DMS114 treated with DMSO at 0.1 percent for 48 hours (cell line): Measurements from ENCODE around the gene ZBTB20.
A peak's percentile ranks its signal among the peaks of the same experiment; 100 is the strongest.
"Not testable (repeated sequence)": the region's sequence is repeated elsewhere in the genome, so short reads cannot be mapped to it uniquely, and the experiment has no call there.

ENCODE experiments used
- DNase-seq: peaks from one replicate; lab custom pipeline; 2025; ENCODE audit not compliant: unreplicated experiment; lab: John Stamatoyannopoulos, UW

ZBTB20 gene

GRCh38 chr3:115147329-115148141, 447 bp upstream of the ZBTB20 start:
- peak; percentile 96 for DNase-seq

GRCh38 chr3:115146032-115146417, 1.1 kb downstream of the ZBTB20 start:
- peak; percentile 21 for DNase-seq

GRCh38 chr3:115141033-115141757, 5.9 kb downstream of the ZBTB20 start:
- DNase-seq: no peak

GRCh38 chr3:115139072-115139471, 8.0 kb downstream of the ZBTB20 start:
- DNase-seq: no peak

GRCh38 chr3:115134648-115135347, 12.3 kb downstream of the ZBTB20 start:
- no peak for DNase-seq

- DNase-seq: no peak
Observed at GRCh38 chr3:115127208-115127607, 19.9 kb downstream of the ZBTB20 start.

GRCh38 chr3:115120597-115120996, 26.5 kb downstream of the ZBTB20 start:
- no peak for DNase-seq

- DNase-seq: no peak
Observed at GRCh38 chr3:115113367-115113766, 33.7 kb downstream of the ZBTB20 start.

GRCh38 chr3:115111632-115112031, 35.5 kb downstream of the ZBTB20 start:
- no peak for DNase-seq

- no peak for DNase-seq
Observed at GRCh38 chr3:115110830-115111229, 36.3 kb downstream of the ZBTB20 start.

- DNase-seq: not testable (repeated sequence)
Observed at GRCh38 chr3:115110066-115110465, 37.0 kb downstream of the ZBTB20 start.

GRCh38 chr3:115108614-115109013, 38.5 kb downstream of the ZBTB20 start:
- DNase-seq: no peak

GRCh38 chr3:115102046-115102445, 45.0 kb downstream of the ZBTB20 start:
- no peak for DNase-seq

GRCh38 chr3:115100806-115101205, 46.3 kb downstream of the ZBTB20 start:
- DNase-seq: no peak

GRCh38 chr3:115099986-115100571, 47.0 kb downstream of the ZBTB20 start:
- no peak for DNase-seq

- no peak for DNase-seq
Observed at GRCh38 chr3:115099134-115099985, 47.7 kb downstream of the ZBTB20 start.

- DNase-seq: no peak
Observed at GRCh38 chr3:115098354-115099073, 48.6 kb downstream of the ZBTB20 start.

GRCh38 chr3:115095236-115095635, 51.9 kb downstream of the ZBTB20 start:
- no peak for DNase-seq

GRCh38 chr3:115092220-115092791, 54.8 kb downstream of the ZBTB20 start:
- DNase-seq: peak; percentile 24
